ENCODE results near the gene NTRK2.

The NTRK2 gene

GRCh38 chr9:84748112-84748511 lies 78.6 kb downstream of the NTRK2 start:
- no peak for TF ChIP-seq CTCF (conservative IDR thresholded peaks at IDR 0.05; ENCODE audit: low read depth)
- POLR2A ChIA-PET (ENCODE audit: low non-redundant PET): no interaction called here
- CTCF ChIA-PET: no interaction called here
- no peak for DNase-seq (ENCODE audit: low spot score)
- H3K27ac ChIP-seq: no peak overlapping the region

- DNase-seq (ENCODE audit: low spot score): no peak
- ChIA-PET CTCF (no interaction called here), POLR2A (ENCODE audit: low non-redundant PET) (no interaction called here)
- no peak overlapping the region for H3K27ac ChIP-seq
- TF ChIP-seq CTCF (conservative IDR thresholded peaks at IDR 0.05; ENCODE audit: low read depth): no peak
Observed at GRCh38 chr9:84750152-84750865, 80.8 kb downstream of the NTRK2 start.

- peak; percentile 12 for DNase-seq (ENCODE audit: low spot score)
- no peak for TF ChIP-seq CTCF (conservative IDR thresholded peaks at IDR 0.05; ENCODE audit: low read depth)
- CTCF ChIA-PET: no interaction called here
- POLR2A ChIA-PET (ENCODE audit: low non-redundant PET): no interaction called here
- H3K27ac ChIP-seq: no peak overlapping the region
Observed at GRCh38 chr9:84751921-84752320, 82.4 kb downstream of the NTRK2 start.

- CTCF ChIA-PET: interaction anchor here (0.6 kb wide), 3 partner anchors 31 to 1733 kb away, joined by 3 to 5 read pairs (median 3); no protein-coding TSS in a partner anchor
- POLR2A ChIA-PET (ENCODE audit: low non-redundant PET): no interaction called here
- H3K27ac ChIP-seq: no peak overlapping the region
- no peak for DNase-seq (ENCODE audit: low spot score)
- no peak for TF ChIP-seq CTCF (conservative IDR thresholded peaks at IDR 0.05; ENCODE audit: low read depth)
Observed at GRCh38 chr9:84754461-84754860, 84.9 kb downstream of the NTRK2 start.

GRCh38 chr9:84754881-84755280 lies 85.4 kb downstream of the NTRK2 start:
- TF ChIP-seq CTCF (conservative IDR thresholded peaks at IDR 0.05; ENCODE audit: low read depth): no peak
- no peak for DNase-seq (ENCODE audit: low spot score)
- ChIA-PET POLR2A (ENCODE audit: low non-redundant PET) (no interaction called here), CTCF (interaction anchor here (0.6 kb wide), 1 partner anchor 148 kb away, joined by 3 read pairs; no protein-coding TSS in a partner anchor)
- no peak overlapping the region for H3K27ac ChIP-seq

GRCh38 chr9:84755380-84755779 lies 85.9 kb downstream of the NTRK2 start:
- no peak for DNase-seq (ENCODE audit: low spot score)
- no peak overlapping the region for H3K27ac ChIP-seq
- TF ChIP-seq CTCF (conservative IDR thresholded peaks at IDR 0.05; ENCODE audit: low read depth): no peak
- ChIA-PET POLR2A (ENCODE audit: low non-redundant PET) (no interaction called here), CTCF (no interaction called here)
